CD4-positive, alpha-beta T cell treated with Interleukin-12 subunit alpha and Interleukin-12 subunit beta, for 1 hour (primary cell): Measurements from ENCODE around the gene CEACAM16.
A peak's percentile ranks its signal among the peaks of the same experiment; 100 is the strongest.

Source experiments
- DNase-seq: peaks from one replicate; pipeline ENCODE4 v3.0.0-alpha.2; 2020

Gene CEACAM16

GRCh38 chr19:44729516-44730033, 30.6 kb downstream of the CEACAM16 start:
- no peak for DNase-seq

- no peak for DNase-seq
These were observed 32.1 kb downstream of the CEACAM16 start for GRCh38 chr19:44731081-44731480.

- DNase-seq, result no peak
These were observed 32.7 kb downstream of the CEACAM16 start for GRCh38 chr19:44731622-44732021.

GRCh38 chr19:44732235-44733014, 33.5 kb downstream of the CEACAM16 start:
- DNase-seq, result no peak

- no peak for DNase-seq
These were observed 35.4 kb downstream of the CEACAM16 start for GRCh38 chr19:44734357-44734756.

- no peak for DNase-seq
These were observed 36.1 kb downstream of the CEACAM16 start for GRCh38 chr19:44735011-44735410.

- no peak for DNase-seq
These were observed 38.5 kb downstream of the CEACAM16 start for GRCh38 chr19:44737238-44738071.

- DNase-seq, result no peak
These were observed 39.2 kb downstream of the CEACAM16 start for GRCh38 chr19:44738136-44738535.

- DNase-seq, result no peak
These were observed 39.9 kb downstream of the CEACAM16 start for GRCh38 chr19:44738603-44739558.

- DNase-seq, result no peak
These were observed 41.4 kb downstream of the CEACAM16 start for GRCh38 chr19:44740351-44740824.

GRCh38 chr19:44741258-44741731, 42.3 kb downstream of the CEACAM16 start:
- no peak for DNase-seq

GRCh38 chr19:44741841-44742329, 42.9 kb downstream of the CEACAM16 start:
- no peak for DNase-seq

GRCh38 chr19:44742330-44743061, 43.5 kb downstream of the CEACAM16 start:
- no peak for DNase-seq

GRCh38 chr19:44744871-44745332, 46.0 kb downstream of the CEACAM16 start:
- no peak for DNase-seq

GRCh38 chr19:44745341-44745831, 46.4 kb downstream of the CEACAM16 start:
- DNase-seq, result no peak

- no peak for DNase-seq
These were observed 47.1 kb downstream of the CEACAM16 start for GRCh38 chr19:44745887-44746600.

GRCh38 chr19:44746616-44746945, 47.6 kb downstream of the CEACAM16 start:
- no peak for DNase-seq

GRCh38 chr19:44746946-44747738, 48.2 kb downstream of the CEACAM16 start:
- peak; percentile 96 for DNase-seq

GRCh38 chr19:44747739-44748425, 48.9 kb downstream of the CEACAM16 start:
- DNase-seq, result no peak
